Skeletal muscle tissue (tissue), 4 donors: ENCODE measurements around the gene SLC8A3. TPM values are rescaled to one million over a fixed set of nuclear protein-coding genes. Genes with fewer than 3 reads are reported as not detected.

Experiments used
- H3K27ac ChIP-seq: one replicate; pipeline ENCODE4 v1.7.0; 2013; ENCODE audit warnings: mild to moderate bottlenecking, low read depth, low read length, inconsistent platforms
- H3K27me3 ChIP-seq, 3 donors: one replicate each; pipeline ENCODE4 v1.7.0; 2013; ENCODE audit warnings: low read length in 3 of 3; ENCODE audit not compliant: control insufficient read depth in 3 of 3, insufficient read depth in 3 of 3
- H3K36me3 ChIP-seq, 3 donors: one replicate each; pipeline ENCODE4 v1.7.0; 2013; ENCODE audit warnings: low read length in 3 of 3; ENCODE audit not compliant: control insufficient read depth in 3 of 3, insufficient read depth in 3 of 3
- H3K4me1 ChIP-seq, 3 donors: one replicate each; pipeline ENCODE4 v1.7.0; 2013; ENCODE audit warnings: low read length in 3 of 3, mild to moderate bottlenecking in 3 of 3; ENCODE audit not compliant: control insufficient read depth in 3 of 3, insufficient read depth in 3 of 3
- H3K4me3 ChIP-seq, 3 donors: one replicate each; pipeline ENCODE4 v1.7.0; 2013; ENCODE audit warnings: low read length in 3 of 3
- H3K9ac ChIP-seq, 3 donors: one replicate each; pipeline ENCODE4 v1.7.0; 2013; ENCODE audit warnings: low read length in 3 of 3, mild to moderate bottlenecking in 3 of 3, moderate library complexity in 2 of 3, low read depth in 1 of 3
- H3K9me3 ChIP-seq, 3 donors: one replicate each; pipeline ENCODE4 v1.7.0; 2013; ENCODE audit warnings: low read length in 3 of 3; ENCODE audit not compliant: control insufficient read depth in 3 of 3
- total RNA-seq: library from RNA; depleted of rRNA; stranded (reverse); fragments of >200 nt; gene quantifications from one replicate; pipeline ENCODE4 v1.2.3, GENCODE V29; 2014
- donor health status: Osteomylitis.

Gene SLC8A3
- total RNA-seq, 1 donor from 2014 or later: 13.0 TPM

- Histone ChIP-seq H3K4me1 (peaks cover 0 to 13% (median 6%) of the 10 kb centered on the region in 3 donors), H3K27ac (no peak overlapping the region), H3K9ac (no peak overlapping the region), H3K27me3 (peaks cover 0 to 2% (median 0%) of the 10 kb centered on the region in 3 donors), H3K4me3 (no peak overlapping the region), H3K36me3 (peaks cover 0 to 2% (median 0%) of the 10 kb centered on the region in 3 donors), H3K9me3 (no peaks in the 10 kb centered on the region)
Observed at GRCh38 chr14:70057519-70058136, 131.1 kb downstream of the SLC8A3 start.

- Histone ChIP-seq H3K4me1 (no peaks in the 10 kb centered on the region), H3K4me3 (no peak overlapping the region), H3K9ac (no peak overlapping the region), H3K27ac (no peak overlapping the region), H3K36me3 (peaks cover 10 to 15% (median 12%) of the 10 kb centered on the region in 3 donors), H3K9me3 (no peaks in the 10 kb centered on the region), H3K27me3 (no peaks in the 10 kb centered on the region)
Observed at GRCh38 chr14:70052990-70053389, 135.8 kb downstream of the SLC8A3 start.

- no peak overlapping the region for H3K27ac ChIP-seq
- no peaks in the 10 kb centered on the region for H3K4me1 ChIP-seq
- no peaks in the 10 kb centered on the region for H3K9me3 ChIP-seq
- H3K36me3 ChIP-seq: peaks cover 8 to 16% (median 13%) of the 10 kb centered on the region in 3 donors
- no peaks in the 10 kb centered on the region for H3K27me3 ChIP-seq
- no peak overlapping the region for H3K9ac ChIP-seq
- no peak overlapping the region for H3K4me3 ChIP-seq
Observed at GRCh38 chr14:70050136-70050535, 138.6 kb downstream of the SLC8A3 start.

DNA sequence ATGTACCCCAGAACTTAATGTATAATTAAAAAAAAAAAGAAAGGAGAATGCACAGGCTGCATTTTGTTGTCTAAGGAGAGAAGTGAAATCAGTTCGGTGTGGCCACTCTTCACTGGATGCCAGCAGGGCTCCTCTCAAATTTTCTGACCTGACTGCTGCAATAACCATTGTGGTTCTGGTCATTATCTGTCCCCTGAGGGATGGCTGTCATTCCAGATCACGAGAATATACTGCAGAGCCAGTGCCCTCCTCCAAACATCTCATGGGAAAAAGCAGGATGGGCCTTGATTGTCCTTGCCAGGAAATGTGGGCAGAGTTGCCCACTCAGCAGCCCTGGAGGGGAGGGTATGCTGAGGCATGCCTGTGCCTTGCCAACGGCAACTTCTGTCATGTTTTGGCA lies 139.1 kb downstream of the SLC8A3 start:
- Histone ChIP-seq H3K4me3 (no peak overlapping the region), H3K4me1 (no peaks in the 10 kb centered on the region), H3K9ac (no peak overlapping the region), H3K27me3 (no peaks in the 10 kb centered on the region), H3K9me3 (no peaks in the 10 kb centered on the region), H3K36me3 (peaks cover 10 to 16% (median 13%) of the 10 kb centered on the region in 3 donors), H3K27ac (no peak overlapping the region)

- Histone ChIP-seq H3K4me1 (no peaks in the 10 kb centered on the region), H3K36me3 (peaks cover 10 to 16% (median 13%) of the 10 kb centered on the region in 3 donors), H3K4me3 (no peak overlapping the region), H3K9me3 (no peaks in the 10 kb centered on the region), H3K27ac (no peak overlapping the region), H3K9ac (no peak overlapping the region), H3K27me3 (no peaks in the 10 kb centered on the region)
Observed at GRCh38 chr14:70048313-70048654, 140.5 kb downstream of the SLC8A3 start.

- H3K36me3 ChIP-seq: peaks cover 10 to 16% (median 13%) of the 10 kb centered on the region in 3 donors
- H3K27me3 ChIP-seq: no peaks in the 10 kb centered on the region
- no peak overlapping the region for H3K4me3 ChIP-seq
- H3K9me3 ChIP-seq: no peaks in the 10 kb centered on the region
- H3K9ac ChIP-seq: no peak overlapping the region
- no peak overlapping the region for H3K27ac ChIP-seq
- H3K4me1 ChIP-seq: no peaks in the 10 kb centered on the region
Observed at GRCh38 chr14:70047598-70048312, 141.0 kb downstream of the SLC8A3 start.

DNA sequence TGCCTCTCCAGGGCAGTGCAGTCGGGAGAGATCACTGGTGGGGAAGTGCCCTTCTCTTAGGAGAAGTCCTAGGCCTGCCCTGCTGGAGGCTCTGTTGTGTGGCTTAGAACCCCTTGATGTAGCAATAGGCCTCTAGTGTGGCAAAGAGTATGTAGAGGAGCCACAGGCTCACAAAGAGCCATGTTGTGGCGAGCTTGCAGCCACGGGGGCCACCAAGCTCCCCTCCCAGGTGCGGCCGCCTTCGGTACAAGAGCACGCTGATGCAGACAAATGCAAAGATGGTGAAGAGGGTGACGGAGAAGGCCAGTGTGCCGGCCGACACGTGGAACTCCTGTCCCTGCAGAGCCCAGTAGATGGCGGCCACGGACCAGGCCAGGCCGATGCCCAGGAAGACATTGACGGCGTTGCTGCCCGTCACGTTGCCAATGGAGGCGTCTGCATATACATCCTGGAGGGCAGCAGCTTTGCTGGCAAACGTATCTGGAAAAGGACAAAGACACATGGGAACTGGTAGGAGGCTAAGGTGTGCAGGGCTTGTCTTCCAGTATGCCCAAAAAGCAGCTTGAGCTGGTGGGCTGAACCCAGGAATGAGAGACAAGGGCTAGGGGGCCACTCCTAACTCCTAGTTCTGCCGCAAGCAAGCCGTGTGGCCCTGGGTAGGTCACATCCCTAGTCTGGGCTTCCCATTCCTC lies 142.8 kb downstream of the SLC8A3 start:
- H3K9ac ChIP-seq: no peak overlapping the region

DNA sequence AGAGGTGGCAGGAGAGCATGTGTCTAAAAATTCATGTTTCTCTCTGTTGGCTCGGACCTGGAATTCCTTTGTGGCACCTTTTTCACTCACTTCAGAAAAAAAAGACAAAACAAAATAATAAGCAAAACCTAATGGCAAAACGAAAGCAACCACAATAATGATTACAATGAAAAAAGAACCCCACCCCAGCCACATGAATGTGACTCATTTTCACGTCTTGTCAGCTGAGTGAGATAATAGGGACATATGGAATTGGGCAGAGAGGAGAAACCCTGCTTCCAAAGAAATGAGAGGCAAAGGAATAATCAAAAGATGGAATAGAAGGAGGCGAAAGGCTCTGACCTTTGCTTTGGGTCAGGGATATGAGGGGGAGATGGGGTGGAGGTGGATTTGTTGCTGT lies 143.4 kb downstream of the SLC8A3 start:
- Histone ChIP-seq H3K27ac (no peak overlapping the region), H3K36me3 (peaks cover 7 to 11% (median 11%) of the 10 kb centered on the region in 3 donors), H3K4me3 (no peak overlapping the region), H3K4me1 (no peaks in the 10 kb centered on the region), H3K27me3 (no peaks in the 10 kb centered on the region), H3K9me3 (no peaks in the 10 kb centered on the region), H3K9ac (no peak overlapping the region)

More for the DNA sequence above, 142.8 kb downstream of the SLC8A3 start:
- H3K4me3 ChIP-seq: no peak overlapping the region
- H3K4me1 ChIP-seq: no peaks in the 10 kb centered on the region
- no peaks in the 10 kb centered on the region for H3K27me3 ChIP-seq
- H3K36me3 ChIP-seq: peaks cover 7 to 13% (median 13%) of the 10 kb centered on the region in 3 donors
- H3K9me3 ChIP-seq: no peaks in the 10 kb centered on the region
- no peak overlapping the region for H3K27ac ChIP-seq

DNA sequence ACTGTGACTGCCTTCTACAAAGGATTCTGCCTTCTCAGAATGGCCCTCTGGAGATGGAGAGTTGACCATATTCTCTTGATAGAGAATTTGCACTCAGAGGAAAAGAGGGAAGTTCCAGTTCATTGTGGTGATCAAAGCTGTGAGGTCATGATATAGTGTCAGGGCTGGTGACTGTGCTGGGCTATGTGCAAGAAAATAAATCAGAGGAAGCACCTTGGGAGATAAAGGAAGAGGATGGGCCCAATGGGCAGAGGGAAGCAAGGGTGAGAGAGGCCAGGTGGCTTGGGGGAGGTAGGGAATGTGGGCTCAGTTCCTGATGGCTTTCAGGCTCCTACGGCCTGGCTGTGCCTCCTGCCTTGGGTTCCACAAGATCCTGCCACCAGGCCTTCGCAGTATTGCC lies 145.8 kb downstream of the SLC8A3 start:
- Histone ChIP-seq H3K36me3 (peaks cover under 1 to 2% (median 1%) of the 10 kb centered on the region in 3 donors), H3K27me3 (no peaks in the 10 kb centered on the region), H3K27ac (no peak overlapping the region), H3K4me1 (no peaks in the 10 kb centered on the region), H3K9ac (no peak overlapping the region), H3K4me3 (no peak overlapping the region), H3K9me3 (no peaks in the 10 kb centered on the region)

GRCh38 chr14:70036665-70037064 lies 152.1 kb downstream of the SLC8A3 start:
- peaks cover 4 to 20% (median 8%) of the 10 kb centered on the region in 3 donors for H3K27me3 ChIP-seq

More at GRCh38 chr14:70036665-70037064, 152.1 kb downstream of the SLC8A3 start:
- no peak overlapping the region for H3K4me3 ChIP-seq
- no peaks in the 10 kb centered on the region for H3K9me3 ChIP-seq
- no peaks in the 10 kb centered on the region for H3K36me3 ChIP-seq
- no peak overlapping the region for H3K27ac ChIP-seq
- H3K9ac ChIP-seq: no peak overlapping the region
- H3K4me1 ChIP-seq: no peaks in the 10 kb centered on the region
